IMR-90 (cell line): ENCODE results near the gene SPTLC3. TPM values are rescaled to one million over a fixed set of nuclear protein-coding genes. Genes with fewer than 3 reads are reported as not detected.

Experiments used
- ATAC-seq: fragments of 200-7000 bp; cut with Tn5 transposase; 2 replicates; pipeline ENCODE4 v1.9.1; 2020; ENCODE audit warnings: low read depth, mild to moderate bottlenecking, moderate library complexity
- BruUV-seq: library from RNA; stranded (reverse); fragments of 400-500 nt; replicated peaks from 2 replicates; lab custom pipeline; 2021; lab: Mats Ljungman, UMichigan
- CTCF ChIA-PET: fragments of 300-600 bp; formaldehyde crosslinking; extraction: SDS; loops from one replicate; lab custom pipeline; 2021; ENCODE audit warnings: antibody characterized with exemption; lab: Yijun Ruan, JAX
- POLR2A ChIA-PET: fragments of 300-600 bp; sonication (Branson Sonifier 250); formaldehyde crosslinking; loops from one replicate; lab custom pipeline; 2022; ENCODE audit warnings: antibody characterized with exemption; ENCODE audit not compliant: unreplicated experiment; lab: Charles Lee
- DNase-seq: peaks from one replicate; pipeline ENCODE4 v3.0.0; 2013
- H2AFZ ChIP-seq: replicated peaks from 2 replicates; pipeline ENCODE3; 2013; ENCODE audit warnings: low read length, mild to moderate bottlenecking; ENCODE audit not compliant: poor library complexity
- H2AK5ac ChIP-seq: 2 replicates; pipeline ENCODE4 v1.6.1; 2013; ENCODE audit warnings: low read depth, low read length, inconsistent platforms
- H2AK9ac ChIP-seq: replicated peaks from 2 replicates; pipeline ENCODE3; 2013; ENCODE audit warnings: mild to moderate bottlenecking, low read depth, low read length, moderate library complexity; ENCODE audit not compliant: poor library complexity
- H2BK120ac ChIP-seq: 2 replicates; pipeline ENCODE4 v1.6.1; 2013; ENCODE audit warnings: low read depth, low read length, inconsistent platforms
- H2BK15ac ChIP-seq: 3 replicates; pipeline ENCODE4 v1.6.1; 2013; ENCODE audit warnings: low read depth, low read length, inconsistent platforms
- H2BK20ac ChIP-seq: 2 replicates; pipeline ENCODE4 v1.6.1; 2013; ENCODE audit warnings: low read depth, mild to moderate bottlenecking, inconsistent platforms, low read length, moderate library complexity
- H2BK5ac ChIP-seq: 2 replicates; pipeline ENCODE4 v1.6.1; 2013; ENCODE audit warnings: mild to moderate bottlenecking, low read depth, low read length, inconsistent platforms; ENCODE audit not compliant: poor library complexity, severe bottlenecking
- H3K14ac ChIP-seq: replicated peaks from 2 replicates; pipeline ENCODE4 v1.6.1; 2013; ENCODE audit warnings: low read depth, low read length, inconsistent platforms
- H3K18ac ChIP-seq: 2 replicates; pipeline ENCODE4 v1.6.1; 2013; ENCODE audit warnings: low read depth, low read length, control low read depth
- H3K23ac ChIP-seq: 2 replicates; pipeline ENCODE4 v1.6.1; 2013; ENCODE audit warnings: low read depth, low read length, inconsistent platforms
- H3K27ac ChIP-seq: 2 replicates; pipeline ENCODE4 v1.5.1; 2013; ENCODE audit warnings: mild to moderate bottlenecking, control low read depth, low read length; ENCODE audit not compliant: insufficient read depth
- H3K27me3 ChIP-seq: 2 replicates; pipeline ENCODE4 v1.6.1; 2013; ENCODE audit warnings: low read length; ENCODE audit not compliant: control insufficient read depth, insufficient read depth
- H3K36me3 ChIP-seq: 2 replicates; pipeline ENCODE4 v1.6.1; 2013; ENCODE audit warnings: low read length, mixed read lengths; ENCODE audit not compliant: control insufficient read depth, insufficient read depth
- H3K4ac ChIP-seq: 2 replicates; pipeline ENCODE4 v1.6.1; 2013; ENCODE audit warnings: low read depth, low read length, inconsistent platforms
- H3K4me1 ChIP-seq: 2 replicates; pipeline ENCODE4 v1.6.1; 2013; ENCODE audit warnings: low read length, mixed read lengths; ENCODE audit not compliant: control insufficient read depth, insufficient read depth
- H3K4me2 ChIP-seq: 2 replicates; pipeline ENCODE4 v1.6.1; 2013; ENCODE audit warnings: low read depth, mild to moderate bottlenecking, control low read depth, low read length, moderate library complexity
- H3K4me3 ChIP-seq: 2 replicates; pipeline ENCODE4 v1.5.1; 2013; ENCODE audit warnings: low read depth, mild to moderate bottlenecking, control low read depth, low read length, moderate library complexity; ENCODE audit not compliant: insufficient read depth
- H3K56ac ChIP-seq: 2 replicates; pipeline ENCODE4 v1.6.1; 2013; ENCODE audit warnings: low read length, inconsistent platforms; ENCODE audit not compliant: insufficient read depth; ENCODE audit errors: extremely low read depth
- H3K79me1 ChIP-seq, 2 experiments: 2 replicates each; pipeline ENCODE4 v1.6.1; 2013; ENCODE audit warnings: low read length in 2 of 2, inconsistent platforms in 1 of 2, low read depth in 1 of 2
- H3K9ac ChIP-seq: 2 replicates; pipeline ENCODE4 v1.6.1; 2013; ENCODE audit warnings: low read depth, low read length, control low read depth
- H3K9me1 ChIP-seq: 2 replicates; pipeline ENCODE4 v1.6.1; 2013; ENCODE audit warnings: low read length, inconsistent platforms; ENCODE audit not compliant: insufficient read depth
- H3K9me3 ChIP-seq: 2 replicates; pipeline ENCODE4 v1.6.1; 2013; ENCODE audit warnings: low read length; ENCODE audit not compliant: control insufficient read depth, insufficient read depth
- H4K20me1 ChIP-seq: 2 replicates; pipeline ENCODE4 v1.6.1; 2013; ENCODE audit warnings: low read length, inconsistent platforms; ENCODE audit not compliant: insufficient read depth
- H4K5ac ChIP-seq: 2 replicates; pipeline ENCODE4 v1.6.1; 2013; ENCODE audit warnings: mild to moderate bottlenecking, low read depth, low read length, control low read depth
- H4K8ac ChIP-seq, 2 experiments: 2 replicates each; pipeline ENCODE4 v1.6.1; 2013; ENCODE audit warnings: low read depth in 2 of 2, low read length in 2 of 2, control low read depth in 1 of 2, inconsistent platforms in 1 of 2
- H4K91ac ChIP-seq: 2 replicates; pipeline ENCODE4 v1.6.1; 2013; ENCODE audit warnings: low read depth, low read length, inconsistent platforms; ENCODE audit not compliant: insufficient read depth
- BHLHE40 ChIP-seq: fragments of 150-350 bp; IDR thresholded peaks from 2 replicates; pipeline ENCODE4 v1.6.1; 2016; ENCODE audit warnings: mild to moderate bottlenecking, low read depth, low read length
- CEBPB ChIP-seq: IDR thresholded peaks from 2 replicates; pipeline ENCODE4 v1.6.1; 2012; ENCODE audit warnings: low read depth, low read length, improper control_type of control experiment
- FOS ChIP-seq: fragments of 150-350 bp; IDR thresholded peaks from 2 replicates; pipeline ENCODE4 v1.6.1; 2016; ENCODE audit warnings: low read depth, low read length
- MAFK ChIP-seq: IDR thresholded peaks from 2 replicates; pipeline ENCODE4 v1.6.1; 2012; ENCODE audit warnings: low read depth, low read length, improper control_type of control experiment
- MAZ ChIP-seq: IDR thresholded peaks from 2 replicates; pipeline ENCODE4 v1.6.1; 2012; ENCODE audit warnings: low read depth, mild to moderate bottlenecking, low read length, improper control_type of control experiment, moderate library complexity, borderline replicate concordance
- MXI1 ChIP-seq: IDR thresholded peaks from 2 replicates; pipeline ENCODE4 v1.6.1; 2012; ENCODE audit warnings: low read depth, mild to moderate bottlenecking, low read length, moderate library complexity, borderline replicate concordance
- NFE2L2 ChIP-seq: fragments of 150-350 bp; IDR thresholded peaks from 2 replicates; pipeline ENCODE4 v1.6.1; 2016; ENCODE audit warnings: low read depth, mild to moderate bottlenecking, low read length
- POLR2A ChIP-seq: IDR thresholded peaks from 2 replicates; pipeline ENCODE4 v1.6.1; 2012; ENCODE audit warnings: mild to moderate bottlenecking, low read depth, low read length
- RAD21 ChIP-seq: IDR thresholded peaks from 2 replicates; pipeline ENCODE4 v1.6.1; 2012; ENCODE audit warnings: low read length, improper control_type of control experiment
- RCOR1 ChIP-seq: IDR thresholded peaks from 2 replicates; pipeline ENCODE4 v1.6.1; 2012; ENCODE audit warnings: mild to moderate bottlenecking, low read length, improper control_type of control experiment; ENCODE audit not compliant: insufficient replicate concordance
- SMC3 ChIP-seq: fragments of 150-350 bp; IDR thresholded peaks from 2 replicates; pipeline ENCODE4 v1.6.1; 2016; ENCODE audit warnings: low read depth, mild to moderate bottlenecking, antibody characterized with exemption, low read length, moderate library complexity
- WGBS, 2 experiments: methylation state at CpG; one replicate each; pipeline versions ENCODE4 v1.1.5 to v1.1.7; 2013; ENCODE audit warnings: missing lambda C conversion rate in 2 of 2; ENCODE audit not compliant: insufficient read length in 1 of 2; ENCODE audit errors: extremely low coverage in 2 of 2; 5-methylcytosine and 5-hydroxymethylcytosine counted together
- dilution Hi-C: fragments of 300-500 bp; cut with HindIII; formaldehyde crosslinking; loops from one replicate; pipeline ENCODE4 v1.14.3; 2018; ENCODE audit warnings: low sequenced_read_pairs; ENCODE audit not compliant: unreplicated experiment
- in situ Hi-C: fragments of 300-500 bp; cut with MboI; formaldehyde crosslinking; loops from 3 replicates; pipeline ENCODE4 v1.14.3; 2019; ENCODE audit warnings: low sequenced_read_pairs, inconsistent platforms, mixed read lengths
- intact Hi-C: fragments of 100-400 bp; cut with micrococcal nuclease; formaldehyde crosslinking; loops from 2 replicates; pipeline ENCODE4 v1.10.0; 2022
- polyA plus RNA-seq, 3 experiments: library from polyadenylated mRNA; depleted of rRNA; stranded (reverse); fragments of >200 nt; gene quantifications; 2 replicates each; pipeline ENCODE4 v1.2.3, GENCODE V29; 2012; ENCODE audit warnings: low replicate concordance in 1 of 3
- total RNA-seq: library from RNA; depleted of rRNA; stranded (reverse); fragments of >200 nt; gene quantifications from 2 replicates; pipeline ENCODE4 v1.2.3, GENCODE V29; 2012
- TF ChIP-seq, protein P1 (sequence below): fragments of 150-350 bp; IDR thresholded peaks from 2 replicates; pipeline ENCODE4 v1.6.1; 2016; ENCODE audit warnings: low read depth, mild to moderate bottlenecking, low read length, moderate library complexity, borderline replicate concordance

Gene SPTLC3
- total and polyA plus RNA-seq, 2 of the 4 experiments (the other 2 are of a cell fraction): 0.44 to 1.6 TPM

- TF ChIP-seq MAFK: no peak
- TF ChIP-seq, protein P1, sequence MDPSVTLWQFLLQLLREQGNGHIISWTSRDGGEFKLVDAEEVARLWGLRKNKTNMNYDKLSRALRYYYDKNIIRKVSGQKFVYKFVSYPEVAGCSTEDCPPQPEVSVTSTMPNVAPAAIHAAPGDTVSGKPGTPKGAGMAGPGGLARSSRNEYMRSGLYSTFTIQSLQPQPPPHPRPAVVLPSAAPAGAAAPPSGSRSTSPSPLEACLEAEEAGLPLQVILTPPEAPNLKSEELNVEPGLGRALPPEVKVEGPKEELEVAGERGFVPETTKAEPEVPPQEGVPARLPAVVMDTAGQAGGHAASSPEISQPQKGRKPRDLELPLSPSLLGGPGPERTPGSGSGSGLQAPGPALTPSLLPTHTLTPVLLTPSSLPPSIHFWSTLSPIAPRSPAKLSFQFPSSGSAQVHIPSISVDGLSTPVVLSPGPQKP: no peak
- no peak for TF ChIP-seq NFE2L2
- TF ChIP-seq BHLHE40: no peak
- TF ChIP-seq MAZ: no peak
- TF ChIP-seq FOS: no peak
- TF ChIP-seq POLR2A: no peak
- TF ChIP-seq RCOR1: no peak
- TF ChIP-seq CEBPB: no peak
- no peak for TF ChIP-seq RAD21
- no peak for TF ChIP-seq SMC3
- no peak for TF ChIP-seq MXI1
- no peaks in the 10 kb centered on the region for H3K36me3 ChIP-seq
- H2AK9ac ChIP-seq: no peak overlapping the region
- no peaks in the 10 kb centered on the region for H4K20me1 ChIP-seq
- H3K9me1 ChIP-seq: no peaks in the 10 kb centered on the region
- no peak overlapping the region for H3K23ac ChIP-seq
- no peak overlapping the region for H3K18ac ChIP-seq
- intact Hi-C loops (no loop called here), dilution Hi-C loops (no loop called here), in situ Hi-C loops (no loop called here)
- H3K4me3 ChIP-seq: no peak overlapping the region
- H3K14ac ChIP-seq: no peak overlapping the region
- no peak overlapping the region for H2AFZ ChIP-seq
- no peak overlapping the region for H3K4me2 ChIP-seq
- no peak for DNase-seq
- no peak overlapping the region for H2BK15ac ChIP-seq
- BruUV-seq: no TSS peak
- ATAC-seq: no peak
- no peak overlapping the region for H3K4ac ChIP-seq
- H3K56ac ChIP-seq: no peak overlapping the region
- no peaks in the 10 kb centered on the region; the same call in 1 of the 2 replicates for H3K27me3 ChIP-seq
- no peaks in the 10 kb centered on the region for H3K79me1 ChIP-seq
- H3K27ac ChIP-seq: no peak overlapping the region
- H4K8ac ChIP-seq: no peak overlapping the region
- WGBS, 2 experiments: no CpG with 5 or more reads among the region's 1 CpG
- H2BK20ac ChIP-seq: no peak overlapping the region
- H4K91ac ChIP-seq: no peak overlapping the region
- ChIA-PET CTCF (no interaction called here), POLR2A (no interaction called here)
- H3K9me3 ChIP-seq: no peaks in the 10 kb centered on the region
- no peak overlapping the region for H3K9ac ChIP-seq
- H2AK5ac ChIP-seq: no peak overlapping the region
- no peak overlapping the region for H2BK5ac ChIP-seq
- H2BK120ac ChIP-seq: no peak overlapping the region
- no peak overlapping the region for H4K5ac ChIP-seq
- H3K4me1 ChIP-seq: peaks cover 2% of the 10 kb centered on the region; the same call in 1 of the 2 replicates
Observed at GRCh38 chr20:13046409-13046808, 37.6 kb downstream of the SPTLC3 start.
